Left colon (tissue), 2 donors: ENCODE results near the gene MROH8. TPM values are rescaled to one million over a fixed set of nuclear protein-coding genes. Genes with fewer than 3 reads are reported as not detected.

Experiments used
- ATAC-seq: fragments of 200-7000 bp; cut with Tn5 transposase; one replicate; pipeline ENCODE4 v1.9.1; 2020; ENCODE audit warnings: mild to moderate bottlenecking, moderate library complexity
- DNase-seq, 2 donors: peaks; one replicate each; pipeline ENCODE4 v3.0.0-alpha.2; 2020
- intact Hi-C, 2 donors: fragments of 100-400 bp; cut with DNase I in 1 of 2; cut with micrococcal nuclease in 1 of 2; formaldehyde crosslinking; loops; one replicate each; pipeline versions ENCODE4 v1.11.2 to v1.14.0; 2022; cut with DNase I, micrococcal nuclease
- long read RNA-seq: library from polyadenylated mRNA; unstranded; transcript quantifications from one replicate; pipeline ENCODE4 v2.0.0, GENCODE V29; 2021
- total RNA-seq, 2 donors: library from RNA; stranded (reverse); fragmentation: NEBNext Ultra II Directional; extraction: Animal tissue kit (Norgen Biotek cat#: 25700); gene quantifications; one replicate each; pipeline ENCODE4 v1.2.1, GENCODE V29; 2021
- donor health status: DM: no; HTN: no; CAD: no.
- donor health status: DM: yes; HTN: yes; CAD: no.

The MROH8 gene
- 1 to 10 TPM; 1.9 to 2.3 TPM for total RNA-seq
- long read RNA-seq = 0 reads

GRCh38 chr20:37178839-37179682, at the start of gene MROH8, which contains the start of gene RPN2:
TSS of gene MROH8 (minus strand) at chr20:37179548.
TSS of gene RPN2 (plus strand) at chr20:37179330. CDS start at chr20:37179357, 27 bp downstream.
- peak; percentile 95 for ATAC-seq
- intact Hi-C loops = no loop called here

GRCh38 chr20:37228656-37229055, 49.3 kb upstream of the MROH8 start:
- no peak for ATAC-seq

More at GRCh38 chr20:37178839-37179682, at the start of gene MROH8, which contains the start of gene RPN2:
- peak; percentile 97 to 98 for DNase-seq

GRCh38 chr20:37228082-37228481, 48.7 kb upstream of the MROH8 start:
- DNase-seq (no peak), ATAC-seq (no peak)
- intact Hi-C loops = no loop called here

More at GRCh38 chr20:37228656-37229055, 49.3 kb upstream of the MROH8 start:
- intact Hi-C loops = no loop called here
- DNase-seq = no peak

DNA sequence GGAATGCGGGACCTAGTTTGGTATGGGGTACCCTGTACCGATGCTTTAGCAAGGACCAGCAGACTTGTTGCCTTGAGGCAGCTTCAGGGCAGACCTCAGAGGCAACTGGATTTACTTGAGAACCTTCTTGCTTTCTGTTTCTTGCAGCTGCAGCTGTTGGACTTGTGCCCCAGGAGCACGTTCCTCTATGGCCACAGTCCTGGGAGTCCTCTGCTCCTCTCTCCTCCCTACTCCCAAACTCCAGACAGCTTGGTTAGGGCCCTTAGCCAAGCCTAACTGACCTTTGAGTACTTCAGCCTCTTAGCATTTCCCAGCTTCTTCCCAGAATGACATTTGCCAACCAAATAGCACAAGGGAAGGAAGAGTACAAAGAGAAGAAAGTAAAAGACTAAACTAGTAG, 47.5 kb upstream of the MROH8 start:
- intact Hi-C loops = no loop called here
- peak; percentile 18 to 35 for DNase-seq
- no peak for ATAC-seq

DNA sequence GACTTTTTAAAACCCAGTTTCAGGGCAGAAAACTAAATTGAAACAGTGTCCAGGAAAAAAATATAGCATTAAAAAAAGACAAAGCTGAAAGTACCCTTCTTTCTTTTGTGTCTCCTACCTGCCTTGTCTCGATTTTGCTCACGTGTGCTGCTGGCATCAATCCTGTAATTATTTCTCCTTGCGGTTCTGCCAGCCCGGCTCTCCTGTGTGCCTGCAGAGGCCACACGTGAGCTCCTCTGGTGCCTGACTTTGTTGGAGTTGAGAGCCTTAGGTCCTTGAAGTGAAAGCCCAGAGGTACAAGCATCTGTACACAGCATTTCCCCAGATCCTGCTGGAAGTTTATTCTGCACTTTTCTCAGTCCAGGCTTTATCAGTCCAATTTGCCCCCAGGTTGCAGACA, 45.8 kb upstream of the MROH8 start:
- intact Hi-C loops = no loop called here
- no peak for DNase-seq
- no peak for ATAC-seq

GRCh38 chr20:37223053-37223452, 43.7 kb upstream of the MROH8 start:
- DNase-seq (no peak), ATAC-seq (peak; percentile 46)
- intact Hi-C loops = no loop called here

GRCh38 chr20:37222086-37222485, 42.7 kb upstream of the MROH8 start:
- intact Hi-C loops = no loop called here
- ATAC-seq (peak; percentile 60), DNase-seq (no peak)

GRCh38 chr20:37220731-37221130, 41.4 kb upstream of the MROH8 start:
- DNase-seq (no peak), ATAC-seq (no peak)
- intact Hi-C loops = no loop called here

DNA sequence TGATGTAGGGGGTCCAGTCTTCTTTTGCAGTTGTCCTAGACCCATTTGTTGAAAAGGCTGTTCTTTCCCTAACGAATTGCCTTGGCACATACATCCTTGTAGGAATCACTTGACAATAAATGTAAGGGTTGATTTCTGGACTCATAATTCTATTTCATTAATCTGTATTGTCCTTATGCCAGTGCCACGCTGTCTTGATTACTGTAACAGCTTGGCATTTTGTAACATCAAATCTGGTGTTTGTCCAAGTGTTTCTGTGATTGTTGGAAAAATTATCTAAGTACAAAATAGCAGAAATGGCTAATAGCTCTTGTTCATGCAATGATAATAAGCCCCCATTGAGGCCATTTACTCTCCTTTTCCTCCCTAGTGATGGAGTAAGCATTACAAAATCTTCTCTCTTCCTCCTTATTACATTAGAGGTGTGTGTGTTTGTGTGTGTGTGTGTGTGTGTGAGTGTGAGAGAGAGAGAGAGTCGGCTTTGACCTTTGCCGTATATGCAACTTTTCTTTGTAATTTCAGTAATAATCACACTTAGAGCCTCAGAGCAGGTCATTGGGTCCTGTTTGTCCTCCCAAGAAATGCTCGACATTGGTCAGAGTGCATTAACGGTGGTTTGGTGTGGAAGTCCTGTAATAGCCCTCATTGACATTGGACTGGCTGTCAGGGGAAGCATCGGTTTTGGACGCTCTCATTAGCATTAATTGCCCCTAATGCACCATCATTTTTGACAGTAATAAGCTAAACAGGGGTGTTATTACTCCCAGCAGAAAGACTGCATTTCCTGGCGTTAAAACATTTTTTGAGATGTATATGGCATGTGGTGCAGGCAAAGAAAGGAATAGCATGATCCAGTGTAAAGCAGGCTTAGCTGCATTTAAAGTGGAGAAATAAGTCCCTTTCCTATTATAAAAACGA, 40.7 kb upstream of the MROH8 start:
- ATAC-seq (no peak), DNase-seq (no peak)
- intact Hi-C loops = no loop called here

- DNase-seq = no peak
- ATAC-seq = no peak
- intact Hi-C loops = no loop called here
Measured at GRCh38 chr20:37218976-37219375, 39.6 kb upstream of the MROH8 start.

GRCh38 chr20:37218441-37218840, 39.1 kb upstream of the MROH8 start:
- DNase-seq = no peak
- intact Hi-C loops = no loop called here
- ATAC-seq = no peak

- DNase-seq (no peak), ATAC-seq (peak; percentile 69)
- intact Hi-C loops = no loop called here
Measured at GRCh38 chr20:37209661-37210314, 30.4 kb upstream of the MROH8 start.

- no peak for ATAC-seq
- intact Hi-C loops = no loop called here
- DNase-seq = no peak
Measured at GRCh38 chr20:37209193-37209592, 29.8 kb upstream of the MROH8 start.

DNA sequence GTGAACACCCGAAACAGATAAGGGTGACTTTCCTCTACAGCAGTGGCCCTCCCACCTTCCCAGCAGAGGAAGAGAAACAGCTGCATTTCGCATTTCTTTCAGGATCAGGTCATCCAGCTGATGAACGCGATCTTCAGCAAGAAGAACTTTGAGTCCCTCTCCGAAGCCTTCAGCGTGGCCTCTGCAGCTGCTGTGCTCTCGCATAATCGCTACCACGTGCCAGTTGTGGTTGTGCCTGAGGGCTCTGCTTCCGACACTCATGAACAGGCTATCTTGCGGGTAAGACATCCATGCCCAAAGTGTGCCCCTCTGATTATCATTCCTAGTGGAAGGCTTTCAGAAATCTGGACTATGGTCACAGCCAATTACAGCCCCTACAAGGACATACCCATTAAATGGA, 27.8 kb upstream of the MROH8 start:
- intact Hi-C loops = no loop called here
- no peak for ATAC-seq
- no peak for DNase-seq

DNA sequence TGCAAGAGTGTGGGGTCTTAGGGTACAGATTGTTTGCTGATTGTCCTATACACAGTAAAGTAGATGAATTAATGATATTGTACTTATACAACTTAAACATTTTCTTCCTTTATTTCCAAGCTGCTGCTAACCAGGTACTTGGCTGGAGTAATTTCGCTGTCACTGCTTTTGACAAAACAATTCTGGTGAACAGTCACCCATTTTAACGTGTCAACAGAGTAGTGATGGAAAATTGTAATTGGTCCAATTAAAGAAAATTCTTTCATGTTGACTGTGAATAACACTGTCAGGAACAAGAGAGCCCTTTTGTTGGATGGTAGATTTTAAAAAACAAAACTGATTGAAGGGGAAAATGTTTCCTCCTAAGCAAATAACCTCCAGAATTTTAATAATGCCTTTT, 26.4 kb upstream of the MROH8 start:
- no peak for ATAC-seq
- intact Hi-C loops = no loop called here
- no peak for DNase-seq

DNA sequence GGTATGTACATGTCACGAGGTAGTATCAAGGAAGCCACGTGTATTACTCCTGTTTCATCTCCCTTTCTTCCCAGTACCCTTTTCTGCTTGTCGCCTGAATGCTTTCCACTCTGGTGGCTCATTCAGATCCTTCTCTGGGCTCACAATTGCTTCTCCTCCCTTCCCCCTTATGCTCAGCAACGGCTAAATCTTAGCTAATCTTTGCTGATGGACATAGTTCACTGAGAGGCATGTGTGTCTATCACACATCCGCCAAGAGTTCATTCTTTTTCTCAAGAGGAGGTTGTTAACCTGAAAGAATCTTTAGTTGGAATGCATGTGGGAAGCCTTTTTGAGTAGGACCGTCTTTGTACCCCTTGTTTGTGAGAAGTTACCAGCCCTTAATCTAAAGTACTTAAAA, 25.8 kb upstream of the MROH8 start:
- intact Hi-C loops = no loop called here
- no peak for ATAC-seq

GRCh38 chr20:37204056-37204455, 24.7 kb upstream of the MROH8 start:
- intact Hi-C loops = loop anchor here in 1 of 2 donors (5.0 kb wide), 1 partner anchor 328 kb away; no protein-coding TSS in a partner anchor
- DNase-seq (no peak), ATAC-seq (no peak)

More for the DNA sequence above, 25.8 kb upstream of the MROH8 start:
- no peak for DNase-seq

DNA sequence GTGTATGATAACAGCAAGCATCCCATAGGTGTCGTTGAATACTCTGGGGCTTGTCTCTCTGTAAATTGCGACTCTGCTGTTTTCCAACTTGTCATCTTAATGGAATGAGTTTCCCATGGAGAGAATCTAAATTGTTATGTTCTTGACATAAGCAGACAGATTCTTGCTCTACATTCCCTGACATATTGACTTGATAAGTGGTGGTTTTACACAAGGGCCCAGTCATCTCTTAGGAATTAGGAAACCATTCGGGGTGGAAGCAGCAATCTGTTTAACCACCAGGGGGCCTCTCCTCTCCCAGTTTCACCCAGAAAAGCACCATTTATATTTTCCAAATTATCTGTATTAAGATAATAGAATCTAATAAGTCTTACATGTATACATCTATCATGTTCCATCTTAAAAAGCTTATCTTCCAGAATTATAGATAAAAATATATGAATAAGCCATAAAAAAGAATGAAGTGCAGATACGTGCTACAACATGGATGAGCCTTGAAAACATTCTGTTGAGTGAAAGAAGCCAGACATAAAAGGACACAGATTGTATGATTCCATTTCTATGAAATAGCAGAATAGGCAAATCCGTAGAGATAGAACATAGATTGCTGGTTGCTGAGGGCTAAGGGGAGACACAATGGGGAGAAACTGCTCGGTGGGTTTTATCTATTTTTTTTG, 23.1 kb upstream of the MROH8 start:
- peak in 1 of 2 donors; percentile 26 for DNase-seq
- intact Hi-C loops = loop anchor here in 1 of 2 donors (5.0 kb wide), 1 partner anchor 330 kb away; no protein-coding TSS in a partner anchor
- ATAC-seq = peak; percentile 56
